Immature natural killer cell (primary cell): ENCODE data around the gene RNF222. TPM values are rescaled to one million over a fixed set of nuclear protein-coding genes. Genes with fewer than 3 reads are reported as not detected.
"Not testable (repeated sequence)": the region's sequence is repeated elsewhere in the genome, so short reads cannot be mapped to it uniquely, and the experiment has no call there.

Experiments used
- DNase-seq, 3 donors: peaks; one replicate each; pipeline ENCODE4 v3.0.0; 2022; ENCODE audit warnings: mixed read lengths in 1 of 3
- H3K27ac Mint-ChIP-seq, 6 donors: one replicate each; pipeline ENCODE4 v1.8.0; 2020; ENCODE audit warnings: mixed read lengths in 6 of 6, mild to moderate bottlenecking in 5 of 6, inconsistent platforms in 4 of 6, moderate library complexity in 3 of 6
- H3K27me3 Mint-ChIP-seq, 3 donors: one replicate each; pipeline ENCODE4 v1.8.0; 2020 to 2021; ENCODE audit warnings: low read depth in 3 of 3, mild to moderate bottlenecking in 3 of 3, mixed read lengths in 3 of 3, moderate library complexity in 3 of 3, inconsistent platforms in 1 of 3
- H3K36me3 Mint-ChIP-seq, 3 donors: one replicate each; pipeline ENCODE4 v1.8.0; 2020; ENCODE audit warnings: mixed read lengths in 3 of 3, inconsistent platforms in 2 of 3, mild to moderate bottlenecking in 2 of 3
- H3K4me1 Mint-ChIP-seq, 2 donors: one replicate each; pipeline ENCODE4 v1.8.0; 2020; ENCODE audit warnings: inconsistent platforms in 2 of 2, mild to moderate bottlenecking in 2 of 2, mixed read lengths in 2 of 2, moderate library complexity in 1 of 2
- H3K4me3 Mint-ChIP-seq, 5 donors: one replicate each; pipeline ENCODE4 v1.8.0; 2020; ENCODE audit warnings: mild to moderate bottlenecking in 5 of 5, mixed read lengths in 5 of 5, inconsistent platforms in 3 of 5, moderate library complexity in 3 of 5
- H3K9me3 Mint-ChIP-seq, 6 donors: one replicate each; pipeline ENCODE4 v1.8.0; 2020; ENCODE audit warnings: mild to moderate bottlenecking in 6 of 6, mixed read lengths in 6 of 6, inconsistent platforms in 4 of 6, moderate library complexity in 3 of 6
- polyA plus RNA-seq, 3 donors: library from polyadenylated mRNA; unstranded; fragments of 300-500 nt; fragmentation: Illumina TruSeq; gene quantifications; one replicate each; pipeline ENCODE4 v1.2.3, GENCODE V29; 2021

The RNF222 gene
- polyA plus RNA-seq, 3 donors from 2014 or later: 0.13 TPM; not detected in 2

GRCh38 chr17:8368193-8368592, 29.4 kb downstream of the RNF222 start:
- Mint-ChIP-seq H3K4me3 (no peak overlapping the region), H3K4me1 (peaks cover 0 to 9% of the 10 kb centered on the region in 2 donors), H3K9me3 (no peaks in the 10 kb centered on the region), H3K36me3 (peaks cover 17 to 20% (median 18%) of the 10 kb centered on the region in 3 donors), H3K27ac (no peak overlapping the region), H3K27me3 (peaks cover 0 to 3% (median 0%) of the 10 kb centered on the region in 3 donors)
- no peak for DNase-seq

GRCh38 chr17:8366231-8366630, 31.4 kb downstream of the RNF222 start:
- no peak for DNase-seq
- H3K27me3 Mint-ChIP-seq: peaks cover 0 to 3% (median 0%) of the 10 kb centered on the region in 3 donors
- peaks cover 0 to 3% of the 10 kb centered on the region in 2 donors for H3K4me1 Mint-ChIP-seq
- H3K36me3 Mint-ChIP-seq: peaks cover 15 to 25% (median 16%) of the 10 kb centered on the region in 3 donors
- H3K9me3 Mint-ChIP-seq: no peaks in the 10 kb centered on the region
- H3K4me3 Mint-ChIP-seq: no peak overlapping the region
- H3K27ac Mint-ChIP-seq: no peak overlapping the region

GRCh38 chr17:8365143-8365542, 32.5 kb downstream of the RNF222 start:
- Mint-ChIP-seq H3K4me1 (peaks cover 0 to 6% of the 10 kb centered on the region in 2 donors), H3K27ac (no peak overlapping the region), H3K36me3 (peaks cover 12 to 21% (median 12%) of the 10 kb centered on the region in 3 donors), H3K27me3 (peaks cover 0 to 3% (median 0%) of the 10 kb centered on the region in 3 donors), H3K9me3 (no peaks in the 10 kb centered on the region), H3K4me3 (no peak overlapping the region)
- DNase-seq: no peak

- peaks cover 0 to 6% of the 10 kb centered on the region in 2 donors for H3K4me1 Mint-ChIP-seq
- peaks cover 3 to 7% (median 4%) of the 10 kb centered on the region in 3 donors for H3K36me3 Mint-ChIP-seq
- H3K27me3 Mint-ChIP-seq: peaks cover 0 to 1% (median 0%) of the 10 kb centered on the region in 3 donors
- no peak overlapping the region for H3K27ac Mint-ChIP-seq
- DNase-seq: no peak
- H3K4me3 Mint-ChIP-seq: no peak overlapping the region
- H3K9me3 Mint-ChIP-seq: no peaks in the 10 kb centered on the region
These were observed 34.8 kb downstream of the RNF222 start for GRCh38 chr17:8362651-8363332.

- Mint-ChIP-seq H3K36me3 (peaks cover 3 to 4% (median 4%) of the 10 kb centered on the region in 3 donors), H3K27ac (peak overlapping the region in 1 of 6 donors; percentile 57), H3K9me3 (no peaks in the 10 kb centered on the region), H3K27me3 (no peaks in the 10 kb centered on the region), H3K4me3 (no peak overlapping the region), H3K4me1 (peaks cover 0 to 6% of the 10 kb centered on the region in 2 donors)
- DNase-seq: no peak
These were observed 36.9 kb downstream of the RNF222 start for GRCh38 chr17:8360751-8361150.

GRCh38 chr17:8360260-8360659, 37.4 kb downstream of the RNF222 start:
- Mint-ChIP-seq H3K4me3 (no peak overlapping the region), H3K36me3 (peaks cover 3 to 4% (median 4%) of the 10 kb centered on the region in 3 donors), H3K27me3 (no peaks in the 10 kb centered on the region), H3K27ac (no peak overlapping the region), H3K9me3 (no peaks in the 10 kb centered on the region), H3K4me1 (peaks cover 0 to 6% of the 10 kb centered on the region in 2 donors)
- DNase-seq: no peak

- no peak for DNase-seq
- H3K27ac Mint-ChIP-seq: peak overlapping the region in 1 of 6 donors; percentile 63
- no peaks in the 10 kb centered on the region for H3K9me3 Mint-ChIP-seq
- no peaks in the 10 kb centered on the region for H3K27me3 Mint-ChIP-seq
- H3K4me3 Mint-ChIP-seq: no peak overlapping the region
- H3K36me3 Mint-ChIP-seq: peaks cover 3 to 4% (median 4%) of the 10 kb centered on the region in 3 donors
- peaks cover 0 to 6% of the 10 kb centered on the region in 2 donors for H3K4me1 Mint-ChIP-seq
These were observed 37.9 kb downstream of the RNF222 start for GRCh38 chr17:8359769-8360168.

GRCh38 chr17:8357910-8358309, 39.7 kb downstream of the RNF222 start:
- peaks cover 0 to 6% of the 10 kb centered on the region in 2 donors for H3K4me1 Mint-ChIP-seq
- no peaks in the 10 kb centered on the region for H3K9me3 Mint-ChIP-seq
- no peaks in the 10 kb centered on the region for H3K27me3 Mint-ChIP-seq
- H3K4me3 Mint-ChIP-seq: no peak overlapping the region
- no peak overlapping the region for H3K27ac Mint-ChIP-seq
- no peak for DNase-seq
- peaks cover 2 to 4% (median 3%) of the 10 kb centered on the region in 3 donors for H3K36me3 Mint-ChIP-seq

- no peak overlapping the region for H3K27ac Mint-ChIP-seq
These were observed 43.4 kb downstream of the RNF222 start for GRCh38 chr17:8354236-8354635.

GRCh38 chr17:8353736-8354135, 43.9 kb downstream of the RNF222 start:
- peaks cover 0 to 2% (median under 1%) of the 10 kb centered on the region in 3 donors for H3K36me3 Mint-ChIP-seq
- no peak for DNase-seq
- peaks cover 0 to 3% (median 2%) of the 10 kb centered on the region in 3 donors for H3K27me3 Mint-ChIP-seq
- H3K9me3 Mint-ChIP-seq: no peaks in the 10 kb centered on the region
- no peak overlapping the region for H3K27ac Mint-ChIP-seq
- H3K4me3 Mint-ChIP-seq: no peak overlapping the region
- no peaks in the 10 kb centered on the region for H3K4me1 Mint-ChIP-seq

More at GRCh38 chr17:8354236-8354635, 43.4 kb downstream of the RNF222 start:
- Mint-ChIP-seq H3K36me3 (peaks cover 0 to 4% (median 3%) of the 10 kb centered on the region in 3 donors), H3K4me1 (no peaks in the 10 kb centered on the region), H3K4me3 (no peak overlapping the region), H3K9me3 (no peaks in the 10 kb centered on the region), H3K27me3 (peaks cover 0 to 3% (median 2%) of the 10 kb centered on the region in 3 donors)
- DNase-seq: no peak

GRCh38 chr17:8350339-8350738, 47.3 kb downstream of the RNF222 start:
- no peaks in the 10 kb centered on the region for H3K9me3 Mint-ChIP-seq
- no peaks in the 10 kb centered on the region for H3K4me1 Mint-ChIP-seq
- H3K27ac Mint-ChIP-seq: no peak overlapping the region
- no peaks in the 10 kb centered on the region for H3K36me3 Mint-ChIP-seq
- H3K27me3 Mint-ChIP-seq: peaks cover 0 to 7% (median 5%) of the 10 kb centered on the region in 3 donors
- no peak overlapping the region for H3K4me3 Mint-ChIP-seq
- no peak for DNase-seq

GRCh38 chr17:8347001-8347400, 50.6 kb downstream of the RNF222 start:
- not testable (repeated sequence) for H3K4me3 Mint-ChIP-seq, DNase-seq, H3K36me3 Mint-ChIP-seq, H3K9me3 Mint-ChIP-seq, H3K27ac Mint-ChIP-seq, H3K4me1 Mint-ChIP-seq, H3K27me3 Mint-ChIP-seq

- Mint-ChIP-seq H3K4me3 (no peak overlapping the region), H3K9me3 (no peaks in the 10 kb centered on the region), H3K4me1 (no peaks in the 10 kb centered on the region), H3K36me3 (no peaks in the 10 kb centered on the region), H3K27ac (no peak overlapping the region), H3K27me3 (peaks cover 2 to 8% (median 7%) of the 10 kb centered on the region in 3 donors)
- no peak for DNase-seq
These were observed 51.5 kb downstream of the RNF222 start for GRCh38 chr17:8345951-8346665.

GRCh38 chr17:8345052-8345690, 52.5 kb downstream of the RNF222 start:
- no peak overlapping the region for H3K27ac Mint-ChIP-seq
- no peak for DNase-seq
- H3K27me3 Mint-ChIP-seq: peaks cover 2 to 7% (median 5%) of the 10 kb centered on the region in 3 donors
- no peaks in the 10 kb centered on the region for H3K36me3 Mint-ChIP-seq
- no peak overlapping the region for H3K4me3 Mint-ChIP-seq
- no peaks in the 10 kb centered on the region for H3K9me3 Mint-ChIP-seq
- no peaks in the 10 kb centered on the region for H3K4me1 Mint-ChIP-seq
